ENCODE data around the gene RAB31. TPM values are rescaled to one million over a fixed set of nuclear protein-coding genes. Genes with fewer than 3 reads are reported as not detected.

Gene RAB31
- total and polyA plus RNA-seq, 2 donors from 2014 or later: 17.3 to 77.1 TPM

GRCh38 chr18:9734189-9734588 is 26.1 kb downstream of the RAB31 start:
- no peak for TF ChIP-seq CTCF (IDR thresholded peaks at IDR 0.05; ENCODE audit: borderline replicate concordance, extremely low read depth, insufficient read depth)
- no peak overlapping the region for H3K4me3 ChIP-seq (ENCODE audit: low read length in 3 of 3)
- no peak overlapping the region for H3K27ac ChIP-seq (ENCODE audit: low read depth in 2 of 2, low read length in 2 of 2)
- DNase-seq (peak in 2 of 5 donors; percentile 14 to 28), FAIRE-seq (no peak)
- intact Hi-C loops (cut with DNase I): no loop called here
- no peaks in the 10 kb centered on the region for H3K9me3 ChIP-seq (ENCODE audit: control insufficient read depth in 2 of 3, insufficient read depth in 1 of 3, low read length in 3 of 3)
- peak overlapping the region in 1 of 3 donors; percentile 12 for H3K9ac ChIP-seq (ENCODE audit: low read length in 3 of 3)
- H3K27me3 ChIP-seq (ENCODE audit: control insufficient read depth, insufficient read depth, low read length): no peaks in the 10 kb centered on the region
- peaks cover 0 to 8% (median 0%) of the 10 kb centered on the region in 3 donors for H3K36me3 ChIP-seq (ENCODE audit: control insufficient read depth in 2 of 3, insufficient read depth in 3 of 3, low read length in 3 of 3)
- H3K4me1 ChIP-seq (ENCODE audit: control insufficient read depth in 2 of 3, insufficient read depth in 2 of 3, low read depth in 1 of 3, low read length in 3 of 3): no peaks in the 10 kb centered on the region

GRCh38 chr18:9735238-9735637 is 27.1 kb downstream of the RAB31 start:
- Histone ChIP-seq H3K36me3 (ENCODE audit: control insufficient read depth in 2 of 3, insufficient read depth in 3 of 3, low read length in 3 of 3) (peaks cover 0 to 8% (median 0%) of the 10 kb centered on the region in 3 donors), H3K9me3 (ENCODE audit: control insufficient read depth in 2 of 3, insufficient read depth in 1 of 3, low read length in 3 of 3) (no peaks in the 10 kb centered on the region), H3K4me3 (ENCODE audit: low read length in 3 of 3) (no peak overlapping the region), H3K9ac (ENCODE audit: low read length in 3 of 3) (no peak overlapping the region), H3K4me1 (ENCODE audit: control insufficient read depth in 2 of 3, insufficient read depth in 2 of 3, low read depth in 1 of 3, low read length in 3 of 3) (no peaks in the 10 kb centered on the region), H3K27me3 (ENCODE audit: control insufficient read depth, insufficient read depth, low read length) (no peaks in the 10 kb centered on the region), H3K27ac (ENCODE audit: low read depth in 2 of 2, low read length in 2 of 2) (no peak overlapping the region)
- FAIRE-seq (no peak), DNase-seq (no peak)
- intact Hi-C loops (cut with DNase I): no loop called here
- no peak for TF ChIP-seq CTCF (IDR thresholded peaks at IDR 0.05; ENCODE audit: borderline replicate concordance, extremely low read depth, insufficient read depth)

GRCh38 chr18:9735879-9736278 is 27.8 kb downstream of the RAB31 start:
- FAIRE-seq (no peak), DNase-seq (no peak)
- no peak overlapping the region for H3K4me3 ChIP-seq (ENCODE audit: low read length in 3 of 3)
- H3K4me1 ChIP-seq (ENCODE audit: control insufficient read depth in 2 of 3, insufficient read depth in 2 of 3, low read depth in 1 of 3, low read length in 3 of 3): no peaks in the 10 kb centered on the region
- peaks cover 0 to 8% (median 0%) of the 10 kb centered on the region in 3 donors for H3K36me3 ChIP-seq (ENCODE audit: control insufficient read depth in 2 of 3, insufficient read depth in 3 of 3, low read length in 3 of 3)
- H3K27ac ChIP-seq (ENCODE audit: low read depth in 2 of 2, low read length in 2 of 2): no peak overlapping the region
- intact Hi-C loops (cut with DNase I): no loop called here
- H3K27me3 ChIP-seq (ENCODE audit: control insufficient read depth, insufficient read depth, low read length): no peaks in the 10 kb centered on the region
- no peak overlapping the region for H3K9ac ChIP-seq (ENCODE audit: low read length in 3 of 3)
- H3K9me3 ChIP-seq (ENCODE audit: control insufficient read depth in 2 of 3, insufficient read depth in 1 of 3, low read length in 3 of 3): no peaks in the 10 kb centered on the region
- TF ChIP-seq CTCF (IDR thresholded peaks at IDR 0.05; ENCODE audit: borderline replicate concordance, extremely low read depth, insufficient read depth): no peak

GRCh38 chr18:9736286-9736835 is 28.3 kb downstream of the RAB31 start:
- FAIRE-seq: no peak
- Histone ChIP-seq H3K36me3 (ENCODE audit: control insufficient read depth in 2 of 3, insufficient read depth in 3 of 3, low read length in 3 of 3) (peaks cover 0 to 8% (median 0%) of the 10 kb centered on the region in 3 donors), H3K27ac (ENCODE audit: low read depth in 2 of 2, low read length in 2 of 2) (no peak overlapping the region), H3K27me3 (ENCODE audit: control insufficient read depth, insufficient read depth, low read length) (no peaks in the 10 kb centered on the region), H3K4me3 (ENCODE audit: low read length in 3 of 3) (no peak overlapping the region), H3K9me3 (ENCODE audit: control insufficient read depth in 2 of 3, insufficient read depth in 1 of 3, low read length in 3 of 3) (no peaks in the 10 kb centered on the region), H3K9ac (ENCODE audit: low read length in 3 of 3) (no peak overlapping the region), H3K4me1 (ENCODE audit: control insufficient read depth in 2 of 3, insufficient read depth in 2 of 3, low read depth in 1 of 3, low read length in 3 of 3) (peaks cover 0 to under 1% (median 0%) of the 10 kb centered on the region in 3 donors)
- no peak for DNase-seq
- TF ChIP-seq CTCF (IDR thresholded peaks at IDR 0.05; ENCODE audit: borderline replicate concordance, extremely low read depth, insufficient read depth): no peak
- intact Hi-C loops (cut with DNase I): no loop called here
